Activated naive CD4-positive, alpha-beta T cell treated with Interleukin-2 at 50 U/mL for 16 hours (primary cell): ENCODE results near the gene SEL1L.
A peak's percentile ranks its signal among the peaks of the same experiment; 100 is the strongest.
"Not testable (repeated sequence)": the region's sequence is repeated elsewhere in the genome, so short reads cannot be mapped to it uniquely, and the experiment has no call there.

ENCODE experiments used
- DNase-seq: peaks from one replicate; pipeline ENCODE4 v3.0.0-alpha.2; 2020

Gene SEL1L

GRCh38 chr14:81440041-81440440, 93.6 kb downstream of the SEL1L start:
- DNase-seq, result no peak

- no peak for DNase-seq
Observed at GRCh38 chr14:81437244-81437643, 96.4 kb downstream of the SEL1L start.

GRCh38 chr14:81436296-81437138, 97.1 kb downstream of the SEL1L start:
- peak; percentile 46 for DNase-seq

- DNase-seq, result peak; percentile 23
Observed at GRCh38 chr14:81435391-81436295, 98.0 kb downstream of the SEL1L start.

- DNase-seq, result no peak
Observed at GRCh38 chr14:81435048-81435390, 98.6 kb downstream of the SEL1L start.

- no peak for DNase-seq
Observed at GRCh38 chr14:81434230-81434629, 99.4 kb downstream of the SEL1L start.

GRCh38 chr14:81433378-81433777, 100.3 kb downstream of the SEL1L start:
- no peak for DNase-seq

GRCh38 chr14:81432219-81432661, 101.4 kb downstream of the SEL1L start:
- DNase-seq, result no peak

- no peak for DNase-seq
Observed at GRCh38 chr14:81430235-81430634, 103.4 kb downstream of the SEL1L start.

GRCh38 chr14:81429749-81430148, 103.9 kb downstream of the SEL1L start:
- DNase-seq, result not testable (repeated sequence)

GRCh38 chr14:81429028-81429427, 104.6 kb downstream of the SEL1L start:
- no peak for DNase-seq

GRCh38 chr14:81427348-81428058, 106.2 kb downstream of the SEL1L start:
- no peak for DNase-seq

GRCh38 chr14:81423504-81423903, 110.1 kb downstream of the SEL1L start:
- DNase-seq, result no peak
